BE2C (cell line): ENCODE data around the gene SMG6.
A peak's percentile ranks its signal among the peaks of the same experiment; 100 is the strongest.

ENCODE experiments used
- DNase-seq: peaks from one replicate; pipeline ENCODE4 v3.0.0-alpha.2; 2020
- H3K27me3 ChIP-seq: fragments of 250-450 bp; sonication (Bioruptor Pico); 2 replicates; pipeline ENCODE4 v1.5.1; 2020; ENCODE audit warnings: mild to moderate bottlenecking
- H3K36me3 ChIP-seq: fragments of 250-450 bp; sonication (Bioruptor Pico); 2 replicates; pipeline ENCODE4 v1.5.1; 2020; ENCODE audit warnings: mild to moderate bottlenecking
- H3K4me1 ChIP-seq: fragments of 250-450 bp; sonication (Bioruptor Pico); 2 replicates; pipeline ENCODE4 v1.5.1; 2020
- H3K4me3 ChIP-seq: 2 replicates; pipeline ENCODE4 v1.5.1; 2011; ENCODE audit warnings: low read depth, low read length
- H3K9me3 ChIP-seq: fragments of 250-450 bp; sonication (Bioruptor Pico); 2 replicates; pipeline ENCODE4 v1.5.1; 2020
- CTCF ChIP-seq: IDR thresholded peaks from 2 replicates; pipeline ENCODE4 v1.5.1; 2012; ENCODE audit warnings: mild to moderate bottlenecking, low read depth, low read length

Gene SMG6

GRCh38 chr17:2198927-2199326, 104.7 kb downstream of the SMG6 start:
- Histone ChIP-seq H3K27me3 (no peaks in the 10 kb centered on the region), H3K4me1 (no peaks in the 10 kb centered on the region), H3K9me3 (no peaks in the 10 kb centered on the region), H3K4me3 (no peak overlapping the region), H3K36me3 (no peaks in the 10 kb centered on the region)
- TF ChIP-seq CTCF = no peak
- DNase-seq = no peak

- Histone ChIP-seq H3K4me1 (peaks cover 4% of the 10 kb centered on the region), H3K27me3 (no peaks in the 10 kb centered on the region), H3K36me3 (no peaks in the 10 kb centered on the region), H3K4me3 (no peak overlapping the region), H3K9me3 (no peaks in the 10 kb centered on the region)
- no peak for DNase-seq
- TF ChIP-seq CTCF = no peak
These were observed 106.3 kb downstream of the SMG6 start for GRCh38 chr17:2197271-2197670.

- no peaks in the 10 kb centered on the region for H3K27me3 ChIP-seq
- no peaks in the 10 kb centered on the region for H3K9me3 ChIP-seq
- no peak overlapping the region for H3K4me3 ChIP-seq
- no peak for TF ChIP-seq CTCF
- peaks cover 8% of the 10 kb centered on the region for H3K4me1 ChIP-seq
- DNase-seq = no peak
- H3K36me3 ChIP-seq = no peaks in the 10 kb centered on the region
These were observed 107.9 kb downstream of the SMG6 start for GRCh38 chr17:2195729-2196128.

GRCh38 chr17:2194889-2195335, 108.7 kb downstream of the SMG6 start:
- TF ChIP-seq CTCF = no peak
- no peaks in the 10 kb centered on the region for H3K36me3 ChIP-seq
- DNase-seq = no peak
- peaks cover 8% of the 10 kb centered on the region for H3K4me1 ChIP-seq
- H3K9me3 ChIP-seq = no peaks in the 10 kb centered on the region
- H3K4me3 ChIP-seq = no peak overlapping the region
- no peaks in the 10 kb centered on the region for H3K27me3 ChIP-seq

GRCh38 chr17:2192367-2193057, 111.1 kb downstream of the SMG6 start:
- H3K36me3 ChIP-seq = no peaks in the 10 kb centered on the region
- no peak overlapping the region for H3K4me3 ChIP-seq
- TF ChIP-seq CTCF = no peak
- DNase-seq = peak; percentile 41
- no peaks in the 10 kb centered on the region for H3K27me3 ChIP-seq
- no peaks in the 10 kb centered on the region for H3K9me3 ChIP-seq
- H3K4me1 ChIP-seq = peaks cover 8% of the 10 kb centered on the region

GRCh38 chr17:2191785-2192184, 111.8 kb downstream of the SMG6 start:
- H3K27me3 ChIP-seq = no peaks in the 10 kb centered on the region
- no peak overlapping the region for H3K4me3 ChIP-seq
- H3K36me3 ChIP-seq = no peaks in the 10 kb centered on the region
- no peak for DNase-seq
- H3K9me3 ChIP-seq = no peaks in the 10 kb centered on the region
- H3K4me1 ChIP-seq = peaks cover 8% of the 10 kb centered on the region
- TF ChIP-seq CTCF = no peak
